Glutamatergic neuron (in vitro differentiated cells): Measurements from ENCODE around the gene SRMS. TPM values are rescaled to one million over a fixed set of nuclear protein-coding genes. Genes with fewer than 3 reads are reported as not detected.
"Not testable (repeated sequence)": the region's sequence is repeated elsewhere in the genome, so short reads cannot be mapped to it uniquely, and the experiment has no call there.

Experiments
- DNase-seq: peaks from one replicate; pipeline ENCODE4 v3.0.0; 2022
- H3K27ac Mint-ChIP-seq: one replicate; pipeline ENCODE4 v1.8.0; 2020; ENCODE audit warnings: mild to moderate bottlenecking, mixed read lengths, inconsistent platforms; ENCODE audit not compliant: unreplicated experiment
- H3K27me3 Mint-ChIP-seq: one replicate; pipeline ENCODE4 v1.8.0; 2020; ENCODE audit warnings: mild to moderate bottlenecking, moderate library complexity, mixed read lengths, inconsistent platforms; ENCODE audit not compliant: unreplicated experiment
- H3K36me3 Mint-ChIP-seq: one replicate; pipeline ENCODE4 v1.8.0; 2020; ENCODE audit warnings: mild to moderate bottlenecking, mixed read lengths, inconsistent platforms; ENCODE audit not compliant: unreplicated experiment
- H3K4me1 Mint-ChIP-seq: one replicate; pipeline ENCODE4 v1.8.0; 2020; ENCODE audit warnings: mild to moderate bottlenecking, low read depth, mixed read lengths, inconsistent platforms; ENCODE audit not compliant: unreplicated experiment
- H3K4me3 Mint-ChIP-seq: one replicate; pipeline ENCODE4 v1.8.0; 2020; ENCODE audit warnings: mild to moderate bottlenecking, mixed read lengths, inconsistent platforms; ENCODE audit not compliant: unreplicated experiment
- H3K9me3 Mint-ChIP-seq: one replicate; pipeline ENCODE4 v1.8.0; 2020; ENCODE audit warnings: mild to moderate bottlenecking, moderate library complexity, mixed read lengths, inconsistent platforms; ENCODE audit not compliant: unreplicated experiment
- total RNA-seq: library from RNA; stranded (reverse); fragmentation: NEBNext Ultra II Directional; extraction: Animal tissue kit (Norgen Biotek cat#: 25700); gene quantifications from one replicate; pipeline ENCODE4 v1.2.1, GENCODE V29; 2021; ENCODE audit not compliant: unreplicated experiment
- TF ChIP-seq, protein P1 (sequence below): fragments of 200-600 bp; sonication (generic); IDR thresholded peaks from one replicate; pipeline ENCODE4 v1.5.0; 2021; ENCODE audit not compliant: partially characterized antibody, unreplicated experiment

SRMS gene
- total RNA-seq, 1 donor from 2014 or later = not detected

DNA sequence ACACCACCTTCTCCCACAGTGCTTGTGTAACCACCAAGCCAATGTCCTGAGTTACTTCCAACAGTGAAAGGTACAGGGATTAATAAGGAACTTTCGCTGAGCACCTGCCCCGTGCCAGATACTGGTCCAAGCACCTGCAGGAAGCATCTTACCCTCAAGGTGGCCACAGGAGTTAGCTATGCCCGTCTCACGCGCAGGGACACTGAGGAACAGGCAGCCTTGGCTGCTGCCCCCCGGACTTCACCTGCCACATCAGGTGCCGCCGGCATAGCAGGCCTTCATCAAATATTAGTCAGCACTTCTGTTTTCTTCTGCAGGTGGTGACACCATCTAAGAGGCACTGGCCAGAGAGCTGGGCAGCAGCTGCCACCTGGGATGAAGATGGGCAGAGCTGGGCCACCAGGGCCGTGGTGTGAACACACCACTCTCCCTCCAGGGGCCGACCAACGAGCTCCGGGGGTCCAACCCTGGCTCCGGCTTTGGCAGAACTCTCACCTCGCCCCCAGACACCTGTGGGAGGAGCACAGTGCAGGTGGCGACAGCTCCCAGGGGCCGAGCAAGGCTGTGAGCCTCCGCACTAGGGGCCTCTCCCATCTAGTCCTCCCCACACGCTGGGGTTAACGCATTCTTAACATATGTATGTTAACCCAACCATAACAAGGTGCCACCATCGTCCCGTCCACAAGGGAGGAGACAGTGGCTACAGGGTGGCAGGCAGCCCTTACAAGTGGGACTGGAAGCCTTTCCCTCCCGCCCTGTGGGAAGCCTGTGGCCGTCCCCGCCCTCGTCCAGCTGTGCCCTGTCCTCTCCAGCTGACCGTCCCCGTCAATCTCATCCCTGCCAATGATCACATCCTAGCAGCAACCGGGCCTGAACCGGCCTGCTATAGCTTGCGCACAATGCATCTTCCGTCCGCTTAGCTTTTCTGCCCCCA, 29.9 kb downstream of the SRMS start:
- H3K27ac Mint-ChIP-seq = no peak overlapping the region
- peaks cover 3% of the 10 kb centered on the region for H3K9me3 Mint-ChIP-seq
- H3K27me3 Mint-ChIP-seq = peaks cover 8% of the 10 kb centered on the region
- H3K36me3 Mint-ChIP-seq = peaks cover 5% of the 10 kb centered on the region
- H3K4me1 Mint-ChIP-seq = peaks cover 5% of the 10 kb centered on the region
- TF ChIP-seq, protein P1, sequence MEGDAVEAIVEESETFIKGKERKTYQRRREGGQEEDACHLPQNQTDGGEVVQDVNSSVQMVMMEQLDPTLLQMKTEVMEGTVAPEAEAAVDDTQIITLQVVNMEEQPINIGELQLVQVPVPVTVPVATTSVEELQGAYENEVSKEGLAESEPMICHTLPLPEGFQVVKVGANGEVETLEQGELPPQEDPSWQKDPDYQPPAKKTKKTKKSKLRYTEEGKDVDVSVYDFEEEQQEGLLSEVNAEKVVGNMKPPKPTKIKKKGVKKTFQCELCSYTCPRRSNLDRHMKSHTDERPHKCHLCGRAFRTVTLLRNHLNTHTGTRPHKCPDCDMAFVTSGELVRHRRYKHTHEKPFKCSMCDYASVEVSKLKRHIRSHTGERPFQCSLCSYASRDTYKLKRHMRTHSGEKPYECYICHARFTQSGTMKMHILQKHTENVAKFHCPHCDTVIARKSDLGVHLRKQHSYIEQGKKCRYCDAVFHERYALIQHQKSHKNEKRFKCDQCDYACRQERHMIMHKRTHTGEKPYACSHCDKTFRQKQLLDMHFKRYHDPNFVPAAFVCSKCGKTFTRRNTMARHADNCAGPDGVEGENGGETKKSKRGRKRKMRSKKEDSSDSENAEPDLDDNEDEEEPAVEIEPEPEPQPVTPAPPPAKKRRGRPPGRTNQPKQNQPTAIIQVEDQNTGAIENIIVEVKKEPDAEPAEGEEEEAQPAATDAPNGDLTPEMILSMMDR = no peak
- peak overlapping the region; percentile 67 for H3K4me3 Mint-ChIP-seq
- no peak for DNase-seq

DNA sequence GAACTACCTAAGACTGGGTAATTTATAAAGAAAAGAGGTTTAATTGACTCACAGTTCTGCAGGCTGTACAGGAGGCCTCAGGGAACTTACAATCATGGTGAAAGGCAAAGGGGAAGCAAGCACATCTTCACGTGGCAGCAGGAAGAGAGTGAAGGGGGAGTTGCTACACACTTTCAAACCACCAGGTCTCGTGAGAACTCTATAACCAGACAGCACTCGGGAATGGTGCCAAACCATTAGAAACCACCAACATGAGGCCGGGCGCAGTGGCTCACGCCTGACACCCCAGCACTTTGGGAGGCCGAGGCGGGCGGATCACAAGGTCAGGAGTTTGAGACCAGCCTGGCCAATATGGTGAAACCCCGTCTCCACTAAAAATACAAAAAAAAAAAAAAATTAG, 33.0 kb downstream of the SRMS start:
- not testable (repeated sequence) for H3K36me3 Mint-ChIP-seq, H3K27me3 Mint-ChIP-seq

DNA sequence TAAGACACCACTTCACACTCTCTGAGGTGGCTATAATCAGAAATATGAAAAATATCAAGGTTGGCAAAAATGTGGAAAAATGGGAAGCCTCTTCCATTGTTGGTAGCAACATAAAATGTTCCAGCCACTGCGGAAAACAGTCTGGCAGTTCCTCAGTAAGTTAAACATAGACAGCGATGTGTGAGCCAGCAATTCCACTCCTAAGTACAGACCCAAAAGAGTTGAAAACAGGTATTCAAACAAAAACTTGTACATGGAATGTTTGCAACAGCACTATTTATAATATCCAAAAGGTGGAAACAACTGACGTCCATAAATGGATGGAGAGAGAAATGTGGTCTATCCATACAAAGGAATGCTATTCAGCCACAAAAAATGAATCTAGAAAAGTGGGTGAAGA, 34.3 kb downstream of the SRMS start:
- H3K4me3 Mint-ChIP-seq = no peak overlapping the region
- H3K27me3 Mint-ChIP-seq = peaks cover 3% of the 10 kb centered on the region
- peaks cover 3% of the 10 kb centered on the region for H3K4me1 Mint-ChIP-seq
- H3K27ac Mint-ChIP-seq = no peak overlapping the region
- peaks cover 2% of the 10 kb centered on the region for H3K9me3 Mint-ChIP-seq
- TF ChIP-seq, protein P1 = no peak
- peaks cover 12% of the 10 kb centered on the region for H3K36me3 Mint-ChIP-seq
- DNase-seq = no peak

More for the DNA sequence above, 33.0 kb downstream of the SRMS start:
- H3K4me3 Mint-ChIP-seq, H3K9me3 Mint-ChIP-seq, H3K4me1 Mint-ChIP-seq, H3K27ac Mint-ChIP-seq, DNase-seq: not testable (repeated sequence)

DNA sequence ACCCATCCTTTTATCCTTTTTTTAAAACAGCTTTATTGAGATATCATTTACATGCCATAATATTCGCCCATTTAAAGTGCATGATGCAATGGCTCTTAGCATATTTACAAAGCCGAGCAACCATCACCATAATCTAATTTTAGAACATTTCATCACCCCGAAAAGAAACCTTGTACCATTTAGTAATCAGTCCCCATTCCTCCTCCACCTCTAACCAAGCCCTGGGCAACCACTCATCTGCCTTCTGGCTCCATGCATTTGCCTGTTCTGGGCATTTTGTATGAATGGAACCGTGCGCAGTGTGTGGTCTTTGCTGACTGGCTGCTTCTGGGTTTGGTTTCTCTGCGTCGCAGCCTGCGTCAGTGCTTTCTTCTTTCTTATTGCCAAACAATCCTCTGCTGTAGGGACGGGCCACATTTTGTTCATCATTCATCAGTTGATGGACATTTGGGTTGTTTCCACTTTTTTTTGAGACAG, 38.4 kb downstream of the SRMS start:
- no peak overlapping the region for H3K27ac Mint-ChIP-seq
- peaks cover 24% of the 10 kb centered on the region for H3K36me3 Mint-ChIP-seq
- no peak overlapping the region for H3K4me3 Mint-ChIP-seq

DNA sequence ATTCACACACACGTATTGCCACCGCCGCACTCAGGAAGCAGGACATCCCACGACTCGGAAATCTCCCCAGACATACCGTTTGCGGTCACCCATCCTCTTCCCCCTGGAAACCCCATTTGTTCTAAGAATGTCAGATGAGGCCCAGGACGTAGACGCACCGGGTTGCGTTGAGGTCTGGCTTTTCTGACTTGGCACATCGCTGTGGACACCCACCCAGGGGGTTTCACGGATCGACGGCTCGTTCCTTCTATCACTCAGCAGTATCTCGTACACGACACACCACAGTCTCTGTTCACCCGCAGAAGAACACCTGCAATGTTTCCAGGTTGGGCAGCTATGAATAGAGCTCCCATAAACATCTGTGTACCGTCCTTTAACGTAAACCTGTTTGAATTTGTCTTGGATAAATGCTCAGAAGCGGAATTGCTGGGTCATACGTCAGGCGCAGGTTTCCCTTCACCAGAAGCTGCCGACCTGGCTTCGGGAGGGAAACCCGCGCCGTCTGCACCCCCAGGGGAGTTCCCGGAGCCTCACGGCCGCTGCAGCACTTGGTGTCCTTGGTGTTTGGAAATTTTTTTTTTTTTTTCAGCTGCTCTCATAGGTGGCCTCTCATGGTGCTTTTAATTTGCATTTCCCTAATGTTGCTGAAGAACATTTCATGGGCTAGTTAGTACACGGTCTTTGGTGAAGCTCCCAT, 39.3 kb downstream of the SRMS start:
- Mint-ChIP-seq H3K27ac (no peak overlapping the region), H3K4me3 (peak overlapping the region; percentile 25), H3K36me3 (peaks cover 22% of the 10 kb centered on the region), H3K27me3 (peaks cover 5% of the 10 kb centered on the region), H3K9me3 (peaks cover 12% of the 10 kb centered on the region), H3K4me1 (no peaks in the 10 kb centered on the region)
- TF ChIP-seq, protein P1 = no peak
- DNase-seq = no peak

More for the DNA sequence above, 38.4 kb downstream of the SRMS start:
- Mint-ChIP-seq H3K4me1 (no peaks in the 10 kb centered on the region), H3K27me3 (peaks cover 2% of the 10 kb centered on the region), H3K9me3 (peaks cover 12% of the 10 kb centered on the region)
- DNase-seq = no peak
- TF ChIP-seq, protein P1 = no peak
